ENCODE data around the gene ATP6V1G2. TPM values are rescaled to one million over a fixed set of nuclear protein-coding genes. Genes with fewer than 3 reads are reported as not detected.

Gene ATP6V1G2
- total and polyA plus RNA-seq, 2 experiments from 2014 or later: 2.4 to 2.7 TPM

DNA sequence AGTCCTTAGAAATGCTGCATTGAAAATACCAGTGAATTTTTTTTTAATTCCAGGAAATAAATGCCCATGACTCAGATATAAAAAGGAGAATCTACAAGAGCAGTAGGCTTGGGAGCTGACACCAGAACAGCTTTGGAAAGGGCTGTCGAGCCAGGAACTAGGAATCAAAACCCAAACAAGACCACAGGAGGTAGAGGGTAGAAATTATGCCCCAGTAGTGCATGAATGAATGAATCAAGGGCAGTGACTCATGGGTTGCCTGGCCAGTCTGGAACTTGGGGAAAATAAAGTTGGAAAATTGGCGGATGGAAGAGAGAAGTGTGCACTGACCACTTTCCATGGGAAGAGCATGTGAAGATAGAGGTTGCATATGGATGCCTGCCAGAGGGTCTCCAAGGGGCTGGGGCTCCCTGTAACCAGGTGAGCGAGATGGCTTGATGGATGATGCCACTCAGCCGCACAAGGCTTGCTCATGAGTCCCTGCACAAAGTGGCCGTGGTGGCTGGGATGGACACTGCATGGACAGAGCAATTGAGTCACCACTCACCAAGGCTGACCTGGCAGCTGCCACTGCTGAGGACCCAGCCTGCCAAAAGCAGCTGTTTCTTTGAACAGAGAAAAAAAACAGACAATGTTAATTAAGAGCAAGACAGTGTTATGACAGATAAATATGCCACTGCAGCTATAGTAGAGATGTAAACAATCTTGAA, 32.8 kb downstream of the ATP6V1G2 start:
- H3F3A ChIP-seq (replicated peaks; ENCODE audit: low read depth): no peaks in the 10 kb centered on the region
- no peaks in the 10 kb centered on the region for H3K4me1 ChIP-seq (ENCODE audit: insufficient read depth)
- peaks cover 23% of the 10 kb centered on the region for H3K36me3 Mint-ChIP-seq (ENCODE audit: low read depth)
- no peak overlapping the region for H3K4me3 ChIP-seq
- TF ChIP-seq ZNF331 (CRISPR knock-in tag; IDR thresholded peaks at IDR 0.05; ENCODE audit: low read depth): no peak
- no peak for TF ChIP-seq JUNB (IDR thresholded peaks at IDR 0.05; ENCODE audit: unreplicated experiment)
- no peaks in the 10 kb centered on the region; the same call in 1 of the 3 replicates for H3K9me3 Mint-ChIP-seq
- no peaks in the 10 kb centered on the region for H3K36me3 ChIP-seq (ENCODE audit: insufficient read depth)
- H3K27me3 ChIP-seq (ENCODE audit: insufficient read depth): no peaks in the 10 kb centered on the region
- DNase-seq (ENCODE audit: low spot score) (no peak), ATAC-seq (no peak)
- H3K9me2 ChIP-seq (ENCODE audit: insufficient read depth): no peaks in the 10 kb centered on the region
- no peaks in the 10 kb centered on the region for H4K20me1 ChIP-seq (replicated peaks; ENCODE audit: insufficient read depth)
- no peak overlapping the region for H3K4me2 ChIP-seq
- H2AFZ ChIP-seq: no peak overlapping the region
- H3K27ac ChIP-seq (ENCODE audit: low read depth): no peak overlapping the region
- no peak overlapping the region for H3K4me3 Mint-ChIP-seq
- no peaks in the 10 kb centered on the region for H3K79me2 ChIP-seq (replicated peaks; ENCODE audit: insufficient read depth)
- no peak overlapping the region for H3K27ac Mint-ChIP-seq
- H3K4me1 Mint-ChIP-seq: no peaks in the 10 kb centered on the region
- H3K27me3 Mint-ChIP-seq (ENCODE audit: insufficient read depth, low read depth, poor library complexity): peaks cover 2% of the 10 kb centered on the region

- no peaks in the 10 kb centered on the region for H3K4me1 ChIP-seq (ENCODE audit: insufficient read depth)
- no peak overlapping the region for H2AFZ ChIP-seq
- Mint-ChIP-seq H3K27me3 (ENCODE audit: insufficient read depth, low read depth, poor library complexity) (peaks cover 6% of the 10 kb centered on the region), H3K9me3 (no peaks in the 10 kb centered on the region; the same call in 1 of the 3 replicates), H3K36me3 (ENCODE audit: low read depth) (peaks cover 41% of the 10 kb centered on the region), H3K4me3 (no peak overlapping the region), H3K27ac (no peak overlapping the region), H3K4me1 (peaks cover 5% of the 10 kb centered on the region; the same call in 2 of the 3 replicates)
- no peaks in the 10 kb centered on the region for H3K79me2 ChIP-seq (replicated peaks; ENCODE audit: insufficient read depth)
- no peak for DNase-seq (ENCODE audit: low spot score)
- no peaks in the 10 kb centered on the region for H3K27me3 ChIP-seq (ENCODE audit: insufficient read depth)
- ATAC-seq: no peak
- H4K20me1 ChIP-seq (replicated peaks; ENCODE audit: insufficient read depth): peaks cover 2% of the 10 kb centered on the region; the same call in 1 of the 2 replicates
- no peaks in the 10 kb centered on the region for H3K36me3 ChIP-seq (ENCODE audit: insufficient read depth)
- H3F3A ChIP-seq (replicated peaks; ENCODE audit: low read depth): no peaks in the 10 kb centered on the region
- H3K4me2 ChIP-seq: no peak overlapping the region
- no peaks in the 10 kb centered on the region for H3K9me2 ChIP-seq (ENCODE audit: insufficient read depth)
- no peak overlapping the region for H3K4me3 ChIP-seq
- H3K27ac ChIP-seq (ENCODE audit: low read depth): no peak overlapping the region
- TF ChIP-seq CREB1 (CRISPR knock-in tag; IDR thresholded peaks at IDR 0.05; ENCODE audit: low read depth) (no peak), EZH2 (IDR thresholded peaks at IDR 0.05; ENCODE audit: low read depth, unreplicated experiment) (no peak), STAT1 (IDR thresholded peaks at IDR 0.05; ENCODE audit: unreplicated experiment) (no peak), POLR2AphosphoS5 (IDR thresholded peaks at IDR 0.05; ENCODE audit: low read depth) (no peak), NANOG (IDR thresholded peaks at IDR 0.05; ENCODE audit: borderline replicate concordance) (no peak), ZNF114 (CRISPR knock-in tag; IDR thresholded peaks at IDR 0.05) (no peak), EZH2phosphoT487 (IDR thresholded peaks at IDR 0.05; ENCODE audit: unreplicated experiment) (no peak)
- TF ChIP-seq, protein P1, sequence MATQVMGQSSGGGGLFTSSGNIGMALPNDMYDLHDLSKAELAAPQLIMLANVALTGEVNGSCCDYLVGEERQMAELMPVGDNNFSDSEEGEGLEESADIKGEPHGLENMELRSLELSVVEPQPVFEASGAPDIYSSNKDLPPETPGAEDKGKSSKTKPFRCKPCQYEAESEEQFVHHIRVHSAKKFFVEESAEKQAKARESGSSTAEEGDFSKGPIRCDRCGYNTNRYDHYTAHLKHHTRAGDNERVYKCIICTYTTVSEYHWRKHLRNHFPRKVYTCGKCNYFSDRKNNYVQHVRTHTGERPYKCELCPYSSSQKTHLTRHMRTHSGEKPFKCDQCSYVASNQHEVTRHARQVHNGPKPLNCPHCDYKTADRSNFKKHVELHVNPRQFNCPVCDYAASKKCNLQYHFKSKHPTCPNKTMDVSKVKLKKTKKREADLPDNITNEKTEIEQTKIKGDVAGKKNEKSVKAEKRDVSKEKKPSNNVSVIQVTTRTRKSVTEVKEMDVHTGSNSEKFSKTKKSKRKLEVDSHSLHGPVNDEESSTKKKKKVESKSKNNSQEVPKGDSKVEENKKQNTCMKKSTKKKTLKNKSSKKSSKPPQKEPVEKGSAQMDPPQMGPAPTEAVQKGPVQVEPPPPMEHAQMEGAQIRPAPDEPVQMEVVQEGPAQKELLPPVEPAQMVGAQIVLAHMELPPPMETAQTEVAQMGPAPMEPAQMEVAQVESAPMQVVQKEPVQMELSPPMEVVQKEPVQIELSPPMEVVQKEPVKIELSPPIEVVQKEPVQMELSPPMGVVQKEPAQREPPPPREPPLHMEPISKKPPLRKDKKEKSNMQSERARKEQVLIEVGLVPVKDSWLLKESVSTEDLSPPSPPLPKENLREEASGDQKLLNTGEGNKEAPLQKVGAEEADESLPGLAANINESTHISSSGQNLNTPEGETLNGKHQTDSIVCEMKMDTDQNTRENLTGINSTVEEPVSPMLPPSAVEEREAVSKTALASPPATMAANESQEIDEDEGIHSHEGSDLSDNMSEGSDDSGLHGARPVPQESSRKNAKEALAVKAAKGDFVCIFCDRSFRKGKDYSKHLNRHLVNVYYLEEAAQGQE (IDR thresholded peaks at IDR 0.05; ENCODE audit: unreplicated experiment): no peak
- TF ChIP-seq, protein P2, sequence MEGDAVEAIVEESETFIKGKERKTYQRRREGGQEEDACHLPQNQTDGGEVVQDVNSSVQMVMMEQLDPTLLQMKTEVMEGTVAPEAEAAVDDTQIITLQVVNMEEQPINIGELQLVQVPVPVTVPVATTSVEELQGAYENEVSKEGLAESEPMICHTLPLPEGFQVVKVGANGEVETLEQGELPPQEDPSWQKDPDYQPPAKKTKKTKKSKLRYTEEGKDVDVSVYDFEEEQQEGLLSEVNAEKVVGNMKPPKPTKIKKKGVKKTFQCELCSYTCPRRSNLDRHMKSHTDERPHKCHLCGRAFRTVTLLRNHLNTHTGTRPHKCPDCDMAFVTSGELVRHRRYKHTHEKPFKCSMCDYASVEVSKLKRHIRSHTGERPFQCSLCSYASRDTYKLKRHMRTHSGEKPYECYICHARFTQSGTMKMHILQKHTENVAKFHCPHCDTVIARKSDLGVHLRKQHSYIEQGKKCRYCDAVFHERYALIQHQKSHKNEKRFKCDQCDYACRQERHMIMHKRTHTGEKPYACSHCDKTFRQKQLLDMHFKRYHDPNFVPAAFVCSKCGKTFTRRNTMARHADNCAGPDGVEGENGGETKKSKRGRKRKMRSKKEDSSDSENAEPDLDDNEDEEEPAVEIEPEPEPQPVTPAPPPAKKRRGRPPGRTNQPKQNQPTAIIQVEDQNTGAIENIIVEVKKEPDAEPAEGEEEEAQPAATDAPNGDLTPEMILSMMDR (conservative IDR thresholded peaks at IDR 0.05; ENCODE audit: low read depth in 2 of 2): no peak
Observed at GRCh38 chr6:31510007-31510406, 36.4 kb downstream of the ATP6V1G2 start.

Measured in GM23338 (cell line).